Measurements from ENCODE around the gene CEP78. TPM values are rescaled to one million over a fixed set of nuclear protein-coding genes. Genes with fewer than 3 reads are reported as not detected.

Gene CEP78
- total RNA-seq, 1 experiment from 2014 or later = 23.8 TPM

DNA sequence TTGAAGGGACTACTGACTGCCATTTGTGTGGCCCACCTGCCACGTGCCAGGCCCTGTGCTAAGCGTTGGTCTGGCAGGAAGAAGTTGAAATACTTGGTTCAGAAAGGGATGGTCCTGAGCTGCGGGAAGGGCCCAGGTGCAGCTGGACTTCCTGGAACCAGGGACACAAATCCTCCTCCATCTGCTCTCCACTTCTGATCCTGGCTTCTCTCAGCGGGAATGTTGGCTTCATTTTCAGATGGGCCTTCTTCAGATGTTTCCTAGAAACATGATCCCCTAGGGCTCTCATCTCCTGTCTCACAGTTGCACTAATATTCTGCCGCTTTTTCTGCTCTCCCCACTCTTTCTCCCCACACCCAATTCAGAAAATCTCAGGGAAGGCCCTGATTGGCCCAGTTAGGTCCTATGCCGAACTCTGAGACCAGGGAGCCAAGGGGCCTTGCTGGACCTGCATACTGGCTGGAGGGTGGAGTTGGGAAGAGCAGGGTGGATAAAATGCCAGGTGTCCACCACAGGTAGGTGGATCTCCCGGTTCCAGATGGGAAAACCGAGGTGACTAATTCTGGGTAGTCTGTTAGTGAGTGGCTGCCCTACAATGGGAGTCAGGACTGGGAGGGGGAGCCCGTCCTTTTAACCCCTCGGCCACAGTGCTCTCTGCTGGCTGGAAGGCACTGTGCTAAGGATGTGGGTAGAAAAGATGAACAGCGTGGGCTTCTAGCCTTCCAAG lies 80.5 kb downstream of the CEP78 start:
- in situ Hi-C loops (cut with HindIII; ENCODE audit: low pct_unique_long_range_greater_than_20kb, low sequenced_read_pairs) = no loop called here
- DNase-seq (ENCODE audit: low read depth, low spot score) = no peak

DNA sequence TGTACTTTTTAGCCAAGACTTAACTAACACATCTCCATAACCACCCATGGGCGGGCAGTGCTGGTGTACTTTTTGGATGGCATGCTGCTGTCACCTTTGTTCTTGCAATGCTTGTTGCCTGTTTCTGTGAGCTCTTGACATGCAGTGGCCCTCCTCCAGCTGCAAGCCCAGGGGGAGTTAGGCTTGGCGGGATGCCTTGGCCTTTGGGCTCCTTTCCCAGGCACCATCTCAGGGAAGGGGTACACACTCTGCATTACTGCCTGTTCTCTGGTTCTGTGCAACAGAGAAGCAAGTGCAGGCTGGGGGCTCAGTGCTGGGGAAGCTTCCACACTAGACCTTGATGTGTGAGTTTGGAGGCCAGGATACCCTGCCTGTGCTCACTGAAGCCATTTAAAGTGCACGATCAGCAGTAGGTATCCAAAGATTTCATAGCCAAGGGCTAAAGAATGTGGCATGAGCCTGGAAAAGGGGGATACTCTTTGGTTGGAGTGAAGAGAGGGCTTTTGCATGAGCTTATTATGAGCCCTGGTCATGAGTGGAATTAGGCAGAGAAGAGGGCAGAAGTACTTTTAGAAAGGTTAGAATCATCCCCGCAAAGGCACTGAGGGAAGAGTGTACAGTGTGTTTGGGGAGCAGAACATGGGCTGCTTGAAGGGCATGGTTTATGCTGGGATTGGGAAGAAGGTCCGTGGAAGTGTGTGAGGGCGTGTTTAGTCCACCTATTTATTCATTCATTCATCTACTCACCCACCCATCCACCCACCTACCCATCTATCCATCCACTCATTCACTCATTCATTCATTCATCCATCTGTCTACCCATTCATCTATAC lies 83.5 kb downstream of the CEP78 start:
- in situ Hi-C loops (cut with HindIII; ENCODE audit: low pct_unique_long_range_greater_than_20kb, low sequenced_read_pairs) = no loop called here

DNA sequence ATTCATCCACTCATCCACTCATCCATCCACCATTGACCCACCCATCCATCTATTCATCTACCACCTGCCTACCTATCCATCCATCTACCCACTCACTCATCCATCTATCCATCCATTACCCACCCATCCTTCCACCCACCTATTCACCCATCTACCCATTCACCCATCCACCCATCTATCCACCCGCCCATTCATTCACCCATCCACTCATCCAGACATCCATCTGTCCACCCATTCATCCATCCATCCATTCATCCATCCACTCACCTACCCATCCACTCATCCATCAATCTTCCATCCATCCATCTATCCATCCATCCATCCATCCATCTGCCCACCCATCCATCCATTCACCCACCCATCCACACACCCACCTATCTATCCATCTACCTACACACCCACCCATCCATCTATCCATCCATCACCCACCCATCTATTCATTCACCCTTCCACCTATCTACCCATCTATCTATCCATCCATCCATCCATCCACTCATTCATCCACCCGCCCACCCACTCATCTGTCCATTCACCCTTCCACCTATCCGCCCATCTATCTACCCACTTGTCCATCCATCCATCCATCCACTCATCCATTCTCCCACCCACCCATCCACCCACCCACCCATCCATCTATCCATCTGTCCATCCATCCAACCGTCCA lies 84.3 kb downstream of the CEP78 start:
- in situ Hi-C loops (cut with HindIII; ENCODE audit: low pct_unique_long_range_greater_than_20kb, low sequenced_read_pairs) = no loop called here
- no peak for DNase-seq (ENCODE audit: low read depth, low spot score)

More for the DNA sequence above, 83.5 kb downstream of the CEP78 start:
- DNase-seq (ENCODE audit: low read depth, low spot score) = no peak

DNA sequence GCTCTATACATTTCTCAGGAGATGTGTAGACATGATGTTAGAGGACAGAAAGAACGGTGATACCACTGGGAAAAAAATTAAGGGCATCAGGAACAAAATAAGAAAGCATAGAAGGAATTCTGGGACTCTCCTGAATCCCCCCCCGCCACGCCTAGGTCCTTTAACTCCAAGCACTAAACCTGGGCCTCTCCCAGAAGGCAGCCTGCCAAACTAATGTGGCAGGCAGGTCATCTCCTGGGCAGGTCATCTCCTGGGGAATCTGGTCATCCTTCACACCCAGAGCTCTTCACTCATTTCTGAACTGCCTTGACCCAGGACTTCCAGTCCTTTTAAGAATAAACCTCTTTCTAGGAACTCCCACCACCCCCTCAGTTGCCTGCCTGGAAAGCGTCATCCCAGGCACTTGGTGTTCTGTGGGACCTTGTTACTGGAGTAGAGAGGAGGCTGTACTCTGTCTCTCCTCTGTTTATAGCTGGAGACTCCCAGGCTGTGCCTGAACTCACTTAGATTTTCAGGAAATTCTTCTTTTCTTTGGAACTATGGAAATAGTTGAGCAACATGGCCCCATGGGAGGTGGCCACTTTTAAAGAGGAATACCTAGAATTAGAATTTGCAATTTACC lies 85.1 kb downstream of the CEP78 start:
- DNase-seq (ENCODE audit: low read depth, low spot score) = no peak
- in situ Hi-C loops (cut with HindIII; ENCODE audit: low pct_unique_long_range_greater_than_20kb, low sequenced_read_pairs) = no loop called here

DNA sequence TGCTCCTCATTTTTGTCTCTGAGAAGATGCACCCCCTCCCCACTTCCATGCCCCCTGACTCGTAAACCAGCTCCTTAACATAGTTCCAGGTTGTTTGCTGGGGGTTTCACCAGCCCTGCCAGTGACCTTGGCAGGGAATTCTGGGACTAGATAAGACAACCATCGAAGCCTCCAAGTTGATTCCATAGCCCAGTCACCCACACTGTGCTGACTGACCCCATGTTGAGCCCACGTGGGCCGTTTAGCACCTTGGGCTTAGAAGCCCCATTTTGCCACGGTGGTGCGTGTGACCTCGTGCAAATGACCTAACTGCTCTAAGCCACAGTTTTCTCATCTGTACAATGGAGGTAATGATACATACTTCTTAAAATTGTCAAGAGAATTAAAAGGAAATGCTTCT lies 85.6 kb downstream of the CEP78 start:
- in situ Hi-C loops (cut with HindIII; ENCODE audit: low pct_unique_long_range_greater_than_20kb, low sequenced_read_pairs) = no loop called here
- no peak for DNase-seq (ENCODE audit: low read depth, low spot score)

DNA sequence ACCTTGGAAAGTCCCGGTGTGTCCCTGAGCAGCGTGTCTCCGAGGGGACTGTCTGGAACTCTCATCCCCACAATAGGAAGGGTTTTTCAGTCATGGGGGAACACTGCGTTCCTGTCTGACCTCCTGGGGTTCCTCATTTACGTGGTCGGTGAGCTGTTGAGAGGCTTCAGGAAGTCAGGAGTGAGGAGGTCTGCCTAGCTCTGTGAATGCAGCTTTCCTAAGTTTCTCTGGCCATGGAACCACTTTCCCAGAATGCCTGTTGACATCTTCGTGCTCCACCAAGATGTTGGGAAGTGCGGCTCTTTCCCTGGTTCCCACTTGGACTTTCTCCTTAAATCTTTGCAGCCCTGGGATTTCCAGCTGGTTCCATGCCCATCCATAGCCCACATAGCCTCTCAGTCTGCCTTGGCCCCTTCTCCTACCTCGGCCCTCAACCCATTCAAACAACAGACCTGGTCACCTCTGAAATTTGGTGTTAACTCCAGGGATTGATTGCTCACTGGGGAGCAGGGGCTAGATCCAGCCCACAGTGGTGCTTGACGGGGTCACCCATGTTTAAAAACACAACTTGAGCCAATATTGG lies 88.3 kb downstream of the CEP78 start:
- DNase-seq (ENCODE audit: low read depth, low spot score) = no peak
- in situ Hi-C loops (cut with HindIII; ENCODE audit: low pct_unique_long_range_greater_than_20kb, low sequenced_read_pairs) = no loop called here

DNA sequence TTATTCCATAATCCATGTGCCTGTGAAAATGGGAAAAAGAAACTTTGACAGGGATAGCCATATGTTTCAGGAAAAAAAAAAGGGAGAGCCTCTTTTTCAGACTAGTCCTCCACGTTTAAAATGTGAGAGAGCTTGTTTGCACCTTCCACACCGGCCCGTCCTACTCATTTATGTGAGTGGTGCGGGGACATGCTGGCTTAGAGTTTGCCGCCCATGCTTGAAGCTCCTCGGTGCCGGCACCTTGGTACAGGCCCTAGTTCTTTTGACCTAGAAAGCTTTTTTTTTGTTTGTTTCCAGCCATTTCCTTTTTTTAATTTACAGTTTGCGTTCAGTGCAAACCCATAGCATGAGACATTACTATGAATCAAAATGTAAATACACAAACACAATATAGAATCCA lies 88.8 kb downstream of the CEP78 start:
- no peak for DNase-seq (ENCODE audit: low read depth, low spot score)
- in situ Hi-C loops (cut with HindIII; ENCODE audit: low pct_unique_long_range_greater_than_20kb, low sequenced_read_pairs) = no loop called here

DNA sequence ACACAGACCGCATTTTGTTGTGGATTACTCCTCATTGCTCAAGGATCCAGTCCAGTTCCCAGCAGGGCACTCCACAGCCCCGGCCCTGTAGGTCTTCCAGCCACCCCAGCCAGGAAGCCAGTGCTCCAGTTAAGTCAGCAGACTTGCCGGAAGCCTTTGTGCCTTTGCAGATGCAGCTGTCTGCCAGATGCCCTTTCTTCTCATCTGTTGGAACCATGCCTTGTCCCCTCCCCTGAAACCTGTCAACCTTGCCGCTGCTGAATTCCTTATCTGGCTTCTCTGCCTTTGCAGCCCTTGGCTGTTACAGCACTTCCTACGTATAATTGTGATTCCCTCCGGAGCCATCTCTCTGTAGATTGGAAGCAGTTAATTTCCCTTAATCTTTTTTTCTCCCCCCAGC lies 89.5 kb downstream of the CEP78 start:
- in situ Hi-C loops (cut with HindIII; ENCODE audit: low pct_unique_long_range_greater_than_20kb, low sequenced_read_pairs) = no loop called here
- no peak for DNase-seq (ENCODE audit: low read depth, low spot score)

DNA sequence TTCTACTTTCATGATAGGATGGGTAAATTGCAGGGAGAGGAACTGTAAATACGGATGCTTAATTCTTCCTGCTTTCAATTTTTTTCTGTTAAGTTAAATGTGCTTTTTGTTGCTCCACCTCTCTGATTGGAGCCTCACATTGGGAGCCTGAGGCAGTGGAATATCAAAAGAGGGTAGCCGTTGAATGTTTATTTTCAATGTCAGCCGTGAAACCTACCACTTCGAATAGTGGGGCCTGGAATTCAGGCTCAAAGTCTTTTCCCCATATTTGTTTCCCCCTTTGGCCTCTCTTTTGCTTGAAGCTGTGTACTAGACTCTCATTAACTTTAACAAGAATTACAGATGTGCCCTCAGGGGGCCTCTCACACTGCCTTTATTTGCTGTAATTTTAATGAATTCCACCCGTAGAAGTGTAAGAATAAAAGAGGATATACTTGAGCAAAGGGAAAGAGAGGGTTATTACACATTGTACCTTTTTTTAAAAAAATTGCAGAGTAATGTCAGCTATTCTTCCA lies 90.0 kb downstream of the CEP78 start:
- no peak for DNase-seq (ENCODE audit: low read depth, low spot score)
- in situ Hi-C loops (cut with HindIII; ENCODE audit: low pct_unique_long_range_greater_than_20kb, low sequenced_read_pairs) = no loop called here

DNA sequence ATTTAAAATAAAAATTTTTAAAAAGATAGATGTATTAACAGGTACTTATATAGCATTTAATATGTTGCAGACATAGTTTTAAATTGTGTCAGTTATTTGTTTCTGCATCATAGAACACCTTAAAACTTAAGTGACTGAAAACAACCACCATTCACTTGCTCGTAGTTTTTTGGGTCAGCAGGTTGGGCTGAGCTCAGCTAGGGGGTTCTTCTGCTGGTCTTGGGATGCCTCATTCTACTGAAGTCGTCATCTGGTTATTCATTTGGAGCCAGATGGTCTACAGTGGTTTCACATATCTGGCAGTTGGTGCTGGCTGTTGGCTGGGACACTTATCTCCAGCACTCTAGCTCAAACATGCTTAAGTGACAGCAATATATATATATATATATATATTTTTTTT lies 90.7 kb downstream of the CEP78 start:
- no peak for DNase-seq (ENCODE audit: low read depth, low spot score)
- in situ Hi-C loops (cut with HindIII; ENCODE audit: low pct_unique_long_range_greater_than_20kb, low sequenced_read_pairs) = no loop called here

Small RNA genes lying within 50 kb of the gene (small RNA-seq; reads per million reads assigned to genes)
- 0 to 0.24 reads per million in 2 experiments for gene AL353705.4

Other genes starting within 250 kb of the CEP78 start
- gene GNAQ, start 204.3 kb upstream of the CEP78 start, total RNA-seq (2014; rRNA removed; shearing (Covaris generic)) = 27.1 and 29.8 TPM in 2 replicates
- 239 and 261 TPM in 2 replicates for gene PSAT1, start 61.0 kb downstream of the CEP78 start, total RNA-seq (2014; rRNA removed; shearing (Covaris generic))

Data from SK-MEL-5 (cell line).